ENCODE measurements around the gene KREMEN1.

- TF ChIP-seq CTCF (conservative IDR thresholded peaks at IDR 0.05; ENCODE audit: low read depth, low read length) (no peak), RAD21 (IDR thresholded peaks at IDR 0.05; ENCODE audit: low read length) (no peak), POLR2A (IDR thresholded peaks at IDR 0.05; ENCODE audit: low read depth, low read length) (no peak), ELK1 (IDR thresholded peaks at IDR 0.05; ENCODE audit: borderline replicate concordance, low read depth, low read length) (no peak), FOS (IDR thresholded peaks at IDR 0.05; ENCODE audit: low read depth, low read length) (no peak), RFX5 (IDR thresholded peaks at IDR 0.05; ENCODE audit: low read depth, low read length) (no peak), CHD1 (IDR thresholded peaks at IDR 0.05; ENCODE audit: low read depth, low read length) (no peak), MXI1 (IDR thresholded peaks at IDR 0.05; ENCODE audit: borderline replicate concordance, low read depth, low read length) (no peak), SMC3 (IDR thresholded peaks at IDR 0.05; ENCODE audit: low read depth, low read length) (no peak), BHLHE40 (IDR thresholded peaks at IDR 0.05; ENCODE audit: low read depth, low read length) (no peak)
Measured at GRCh38 chr22:29133603-29134133, 60.8 kb downstream of the KREMEN1 start.
